GM23338 (cell line): Measurements from ENCODE around the gene R3HDM4. TPM values are rescaled to one million over a fixed set of nuclear protein-coding genes. Genes with fewer than 3 reads are reported as not detected.

ENCODE experiments used
- ATAC-seq: fragments of 200-7000 bp; cut with Tn5 transposase; 3 replicates; pipeline ENCODE4 v1.9.1; 2020
- DNase-seq: peaks from one replicate; pipeline ENCODE4 v3.0.0-alpha.2; 2015; ENCODE audit warnings: low spot score
- H2AFZ ChIP-seq: fragments of 200-600 bp; sonication (generic); 2 replicates; pipeline ENCODE4 v1.8.0; 2016; ENCODE audit warnings: antibody characterized with exemption, mild to moderate bottlenecking, moderate library complexity
- H3F3A ChIP-seq: fragments of 200-600 bp; sonication (generic); replicated peaks from 2 replicates; pipeline ENCODE4 v1.8.0; 2017; ENCODE audit warnings: antibody characterized with exemption, mixed run types, low read depth
- H3K27ac ChIP-seq: fragments of 200-600 bp; sonication (generic); 2 replicates; pipeline ENCODE4 v1.6.1; 2016; ENCODE audit warnings: low read depth
- H3K27me3 ChIP-seq: fragments of 200-600 bp; sonication (generic); 2 replicates; pipeline ENCODE4 v1.8.0; 2016; ENCODE audit warnings: mild to moderate bottlenecking, mixed run types, moderate library complexity; ENCODE audit not compliant: insufficient read depth
- H3K36me3 ChIP-seq: fragments of 200-600 bp; sonication (generic); 2 replicates; pipeline ENCODE4 v1.8.0; 2016; ENCODE audit warnings: mild to moderate bottlenecking; ENCODE audit not compliant: insufficient read depth
- H3K4me1 ChIP-seq: fragments of 200-600 bp; sonication (generic); 2 replicates; pipeline ENCODE4 v1.8.0; 2016; ENCODE audit warnings: mild to moderate bottlenecking, moderate library complexity; ENCODE audit not compliant: insufficient read depth
- H3K4me2 ChIP-seq: fragments of 200-600 bp; sonication (generic); 2 replicates; pipeline ENCODE4 v1.7.1; 2017; ENCODE audit warnings: mixed run types
- H3K4me3 ChIP-seq: fragments of 200-600 bp; sonication (generic); 2 replicates; pipeline ENCODE4 v1.6.1; 2016; ENCODE audit warnings: mixed run types
- H3K79me2 ChIP-seq: fragments of 200-600 bp; sonication (generic); replicated peaks from 2 replicates; pipeline ENCODE4 v1.8.0; 2017; ENCODE audit warnings: mild to moderate bottlenecking; ENCODE audit not compliant: insufficient read depth
- H3K9me2 ChIP-seq: fragments of 200-600 bp; sonication (generic); 2 replicates; pipeline ENCODE4 v1.8.0; 2017; ENCODE audit not compliant: insufficient read depth
- H4K20me1 ChIP-seq: fragments of 200-600 bp; sonication (generic); replicated peaks from 2 replicates; pipeline ENCODE4 v1.8.0; 2017; ENCODE audit warnings: mild to moderate bottlenecking; ENCODE audit not compliant: insufficient read depth
- H3K27ac Mint-ChIP-seq: 2 replicates; pipeline ENCODE4 v1.8.0; 2020; ENCODE audit warnings: inconsistent platforms, mild to moderate bottlenecking, moderate library complexity, mixed read lengths
- H3K27me3 Mint-ChIP-seq: 3 replicates; pipeline ENCODE4 v1.8.0; 2022; ENCODE audit warnings: low read depth, mild to moderate bottlenecking, moderate library complexity, mixed read lengths, inconsistent platforms; ENCODE audit not compliant: insufficient read depth, poor library complexity
- H3K36me3 Mint-ChIP-seq: 3 replicates; pipeline ENCODE4 v1.8.0; 2021; ENCODE audit warnings: low read depth, mild to moderate bottlenecking, inconsistent platforms, moderate library complexity, mixed read lengths
- H3K4me1 Mint-ChIP-seq: 3 replicates; pipeline ENCODE4 v1.8.0; 2020; ENCODE audit warnings: mild to moderate bottlenecking, inconsistent platforms, mixed read lengths
- H3K4me3 Mint-ChIP-seq: 3 replicates; pipeline ENCODE4 v1.8.0; 2021; ENCODE audit warnings: moderate library complexity, mild to moderate bottlenecking, inconsistent platforms, mixed read lengths
- H3K9me3 Mint-ChIP-seq: 3 replicates; pipeline ENCODE4 v1.8.0; 2020; ENCODE audit warnings: moderate library complexity, mild to moderate bottlenecking, inconsistent platforms, mixed read lengths
- CREB1 ChIP-seq: fragments of 250-450 bp; sonication (Bioruptor Pico); IDR thresholded peaks from 2 replicates; pipeline ENCODE4 v1.5.0; 2020; ENCODE audit warnings: low read depth, mild to moderate bottlenecking, moderate library complexity
- CTCF ChIP-seq, 2 experiments: fragments of 200-600 bp in 1 of 2; sonication (generic) in 1 of 2; conservative IDR thresholded peaks; 2 replicates each; pipeline versions ENCODE4 v1.5.1 to v1.6.1; 2016 to 2017; ENCODE audit warnings: antibody characterized with exemption in 2 of 2, low read depth in 2 of 2, mild to moderate bottlenecking in 2 of 2, moderate library complexity in 1 of 2
- ETS1 ChIP-seq: IDR thresholded peaks from 2 replicates; pipeline ENCODE4 v1.6.1; 2016; ENCODE audit warnings: antibody characterized with exemption
- EZH2 ChIP-seq: fragments of 200-600 bp; sonication (generic); IDR thresholded peaks from one replicate; pipeline ENCODE4 v1.8.0; 2017; ENCODE audit warnings: antibody characterized with exemption, mild to moderate bottlenecking, low read depth; ENCODE audit not compliant: unreplicated experiment
- EZH2phosphoT487 ChIP-seq: fragments of 200-600 bp; sonication (generic); IDR thresholded peaks from one replicate; pipeline ENCODE4 v1.8.1; 2018; ENCODE audit warnings: antibody characterized with exemption; ENCODE audit not compliant: unreplicated experiment
- JUNB ChIP-seq: IDR thresholded peaks from one replicate; pipeline ENCODE4 v1.6.1; 2016; ENCODE audit warnings: antibody characterized with exemption; ENCODE audit not compliant: unreplicated experiment
- NANOG ChIP-seq: IDR thresholded peaks from 2 replicates; pipeline ENCODE4 v1.6.1; 2016; ENCODE audit warnings: antibody characterized with exemption, borderline replicate concordance
- POLR2AphosphoS5 ChIP-seq: IDR thresholded peaks from 2 replicates; pipeline ENCODE4 v1.6.1; 2016; ENCODE audit warnings: antibody characterized with exemption, low read depth
- REST ChIP-seq: IDR thresholded peaks from one replicate; pipeline ENCODE4 v1.6.1; 2018; ENCODE audit warnings: antibody characterized with exemption; ENCODE audit not compliant: unreplicated experiment
- STAT1 ChIP-seq: IDR thresholded peaks from one replicate; pipeline ENCODE4 v1.6.1; 2016; ENCODE audit warnings: antibody characterized with exemption; ENCODE audit not compliant: unreplicated experiment
- ZNF114 ChIP-seq: fragments of 250-450 bp; sonication (Bioruptor Pico); IDR thresholded peaks from 2 replicates; pipeline ENCODE4 v1.5.0; 2020; ENCODE audit warnings: mild to moderate bottlenecking, moderate library complexity
- ZNF331 ChIP-seq: fragments of 250-450 bp; sonication (Bioruptor Pico); IDR thresholded peaks from 2 replicates; pipeline ENCODE4 v1.5.0; 2020; ENCODE audit warnings: low read depth, mild to moderate bottlenecking, moderate library complexity
- ZNF462 ChIP-seq: fragments of 250-450 bp; sonication (Bioruptor Pico); IDR thresholded peaks from 2 replicates; pipeline ENCODE4 v1.5.0; 2020; ENCODE audit warnings: mild to moderate bottlenecking, moderate library complexity
- polyA plus RNA-seq: library from polyadenylated mRNA; unstranded; fragments of >200 nt; fragmentation: Nextera tagmentation; extraction: Ambion mirVana; gene quantifications from 2 replicates; pipeline ENCODE4 v1.2.1, GENCODE V29; 2016
- total RNA-seq: library from RNA; depleted of rRNA; stranded (reverse); fragments of >200 nt; shearing (Covaris generic); gene quantifications from 2 replicates; pipeline ENCODE4 v1.2.3, GENCODE V29; 2014

R3HDM4 gene
- total and polyA plus RNA-seq, 2 experiments from 2014 or later = 76.5 to 87.1 TPM

GRCh38 chr19:916645-917322 is 3.8 kb upstream of the R3HDM4 start:
- TF ChIP-seq EZH2 (no peak), ZNF331 (no peak), POLR2AphosphoS5 (no peak), JUNB (no peak), CTCF (conservative IDR thresholded peaks at IDR 0.05; ENCODE audit: low read depth in 2 of 2) (no peak), REST (no peak), NANOG (no peak), ZNF114 (CRISPR knock-in tag) (no peak), STAT1 (no peak), ZNF462 (CRISPR knock-in tag) (no peak), EZH2phosphoT487 (no peak), CREB1 (CRISPR knock-in tag) (no peak), ETS1 (no peak)
- Mint-ChIP-seq H3K4me1 (peaks cover 4% of the 10 kb centered on the region; the same call in 2 of the 3 replicates), H3K4me3 (peak overlapping the region; percentile 61), H3K27ac (no peak overlapping the region), H3K9me3 (no peaks in the 10 kb centered on the region), H3K27me3 (peaks cover 56% of the 10 kb centered on the region), H3K36me3 (no peaks in the 10 kb centered on the region)
- DNase-seq (peak; percentile 69), ATAC-seq (peak; percentile 20)
- Histone ChIP-seq H3K79me2 (no peaks in the 10 kb centered on the region), H3K4me3 (peak overlapping the region; percentile 72), H3K27ac (no peak overlapping the region), H3K9me2 (no peaks in the 10 kb centered on the region), H3F3A (peaks cover 15% of the 10 kb centered on the region), H2AFZ (peak overlapping the region; percentile 93; the same call in 1 of the 2 replicates), H3K4me1 (no peaks in the 10 kb centered on the region; the same call in 1 of the 2 replicates), H4K20me1 (no peaks in the 10 kb centered on the region; the same call in 1 of the 2 replicates), H3K36me3 (no peaks in the 10 kb centered on the region), H3K27me3 (peaks cover 80% of the 10 kb centered on the region), H3K4me2 (peak overlapping the region; percentile 87)
